WTC11 (cell line): ENCODE results near the gene KCTD16. TPM values are rescaled to one million over a fixed set of nuclear protein-coding genes. Genes with fewer than 3 reads are reported as not detected.
A peak's percentile ranks its signal among the peaks of the same experiment; 100 is the strongest.

Experiments used
- ATAC-seq: fragments of 200-7000 bp; cut with Tn5 transposase; 2 replicates; pipeline ENCODE4 v1.10.0; 2021; ENCODE audit warnings: mild to moderate bottlenecking, moderate library complexity
- CTCF ChIA-PET: fragments of 300-600 bp; sonication (Branson Sonifier 250); formaldehyde crosslinking; loops from one replicate; lab custom pipeline; 2021; ENCODE audit warnings: antibody characterized with exemption; lab: Charles Lee
- POLR2A ChIA-PET: fragments of 350-600 bp; sonication (Branson Sonifier 250); formaldehyde crosslinking; loops from one replicate; lab custom pipeline; 2021; ENCODE audit warnings: antibody characterized with exemption; lab: Charles Lee
- DNase-seq: peaks from one replicate; pipeline ENCODE4 v3.0.0; 2021; ENCODE audit warnings: low spot score
- H3K27ac Mint-ChIP-seq: 2 replicates; pipeline ENCODE4 v1.8.0; 2021; ENCODE audit warnings: mixed read lengths
- H3K27me3 Mint-ChIP-seq: 2 replicates; pipeline ENCODE4 v1.8.0; 2021; ENCODE audit warnings: low read depth, mild to moderate bottlenecking, moderate library complexity, mixed read lengths
- H3K36me3 Mint-ChIP-seq: 2 replicates; pipeline ENCODE4 v1.8.0; 2021; ENCODE audit warnings: mixed read lengths
- H3K4me1 Mint-ChIP-seq: 2 replicates; pipeline ENCODE4 v1.8.0; 2022; ENCODE audit warnings: mixed read lengths
- H3K4me3 Mint-ChIP-seq: 2 replicates; pipeline ENCODE4 v1.8.0; 2021; ENCODE audit warnings: mild to moderate bottlenecking, moderate library complexity, mixed read lengths
- H3K9me3 Mint-ChIP-seq: 2 replicates; pipeline ENCODE4 v1.8.0; 2021; ENCODE audit warnings: mixed read lengths
- ARID4B ChIP-seq: sonication (generic); formaldehyde crosslinking; IDR thresholded peaks from 2 replicates; pipeline ENCODE4 v1.8.0; 2023; ENCODE audit warnings: missing genetic modification reagents, mild to moderate bottlenecking, borderline replicate concordance
- CREB1 ChIP-seq: sonication (generic); formaldehyde crosslinking; IDR thresholded peaks from 2 replicates; pipeline ENCODE4 v1.8.0; 2023; ENCODE audit warnings: mild to moderate bottlenecking, missing genetic modification reagents
- EMX1 ChIP-seq: fragments of 250-450 bp; sonication (Bioruptor Pico); IDR thresholded peaks from 2 replicates; pipeline ENCODE4 v1.8.0; 2021; ENCODE audit warnings: mild to moderate bottlenecking
- FOXK1 ChIP-seq: sonication (generic); formaldehyde crosslinking; IDR thresholded peaks from 2 replicates; pipeline ENCODE4 v1.8.0; 2022; ENCODE audit warnings: mild to moderate bottlenecking, moderate library complexity, missing genetic modification reagents
- GRHL2 ChIP-seq: fragments of 250-450 bp; sonication (Bioruptor Pico); IDR thresholded peaks from 2 replicates; pipeline ENCODE4 v1.8.0; 2022; ENCODE audit warnings: mild to moderate bottlenecking, moderate library complexity; ENCODE audit not compliant: insufficient replicate concordance, severe bottlenecking
- HMGA2 ChIP-seq: fragments of 250-450 bp; sonication (Bioruptor Pico); IDR thresholded peaks from 2 replicates; pipeline ENCODE4 v1.4.0; 2021; ENCODE audit warnings: mild to moderate bottlenecking, moderate library complexity
- IRF2 ChIP-seq: sonication (generic); formaldehyde crosslinking; IDR thresholded peaks from 2 replicates; pipeline ENCODE4 v1.8.0; 2022; ENCODE audit warnings: low read depth, missing genetic modification reagents, borderline replicate concordance
- JUN ChIP-seq: sonication (generic); formaldehyde crosslinking; IDR thresholded peaks from 2 replicates; pipeline ENCODE4 v1.8.0; 2023; ENCODE audit warnings: mild to moderate bottlenecking, missing genetic modification reagents
- MXD4 ChIP-seq: fragments of 250-450 bp; sonication (Bioruptor Pico); IDR thresholded peaks from 2 replicates; pipeline ENCODE4 v1.8.0; 2021; ENCODE audit warnings: mild to moderate bottlenecking, moderate library complexity, borderline replicate concordance
- NFATC4 ChIP-seq: fragments of 250-450 bp; sonication (Bioruptor Pico); IDR thresholded peaks from 2 replicates; pipeline ENCODE4 v1.9.0; 2021; ENCODE audit warnings: mild to moderate bottlenecking
- NFE2L1 ChIP-seq: sonication (generic); formaldehyde crosslinking; IDR thresholded peaks from 2 replicates; pipeline ENCODE4 v1.8.1; 2023; ENCODE audit warnings: missing genetic modification reagents
- NFYB ChIP-seq: sonication (generic); formaldehyde crosslinking; conservative IDR thresholded peaks from 2 replicates; pipeline ENCODE4 v1.8.0; 2022; ENCODE audit warnings: low read depth, missing genetic modification reagents
- PREB ChIP-seq: sonication (generic); formaldehyde crosslinking; IDR thresholded peaks from 2 replicates; pipeline ENCODE4 v1.8.1; 2022; ENCODE audit warnings: mild to moderate bottlenecking, missing genetic modification reagents, moderate library complexity, borderline replicate concordance
- SMAD4 ChIP-seq: sonication (generic); formaldehyde crosslinking; IDR thresholded peaks from 2 replicates; pipeline ENCODE4 v1.8.0; 2022; ENCODE audit warnings: mild to moderate bottlenecking, missing genetic modification reagents
- TEAD1 ChIP-seq: sonication (generic); formaldehyde crosslinking; IDR thresholded peaks from 2 replicates; pipeline ENCODE4 v1.8.0; 2022; ENCODE audit warnings: mild to moderate bottlenecking, missing genetic modification reagents
- ZNF121 ChIP-seq: sonication (generic); formaldehyde crosslinking; IDR thresholded peaks from 2 replicates; pipeline ENCODE4 v1.8.0; 2023; ENCODE audit warnings: missing genetic modification reagents
- ZNF138 ChIP-seq: sonication (generic); formaldehyde crosslinking; conservative IDR thresholded peaks from 2 replicates; pipeline ENCODE4 v1.8.1; 2022; ENCODE audit warnings: mild to moderate bottlenecking, moderate library complexity, missing genetic modification reagents
- ZNF232 ChIP-seq: sonication (generic); formaldehyde crosslinking; IDR thresholded peaks from 2 replicates; pipeline ENCODE4 v1.8.0; 2022; ENCODE audit warnings: mild to moderate bottlenecking, missing genetic modification reagents
- ZNF396 ChIP-seq: fragments of 250-450 bp; sonication (Bioruptor Pico); IDR thresholded peaks from 2 replicates; pipeline ENCODE4 v1.8.0; 2021; ENCODE audit warnings: mild to moderate bottlenecking, moderate library complexity, borderline replicate concordance
- ZNF423 ChIP-seq: fragments of 250-450 bp; sonication (Bioruptor Pico); IDR thresholded peaks from 2 replicates; pipeline ENCODE4 v2.1.2; 2022; ENCODE audit warnings: mild to moderate bottlenecking, moderate library complexity
- ZNF671 ChIP-seq: fragments of 250-450 bp; sonication (Bioruptor Pico); IDR thresholded peaks from 2 replicates; pipeline ENCODE4 v1.8.0; 2021; ENCODE audit warnings: mild to moderate bottlenecking
- ZSCAN18 ChIP-seq: fragments of 250-450 bp; sonication (Bioruptor Pico); IDR thresholded peaks from 2 replicates; pipeline ENCODE4 v2.1.2; 2022; ENCODE audit warnings: mild to moderate bottlenecking, moderate library complexity
- total RNA-seq: library from RNA; stranded (reverse); gene quantifications from 3 replicates; pipeline ENCODE4 v1.2.3, GENCODE V29; 2021

Gene KCTD16
- total RNA-seq, 1 experiment from 2014 or later: 0.20 TPM

- TF ChIP-seq ZNF232 (CRISPR knock-in tag) (no peak), ARID4B (CRISPR knock-in tag) (no peak), TEAD1 (CRISPR knock-in tag) (no peak), NFE2L1 (CRISPR knock-in tag) (no peak), NFATC4 (CRISPR knock-in tag) (no peak), EMX1 (CRISPR knock-in tag) (no peak)
Observed at GRCh38 chr5:144295284-144295683, 124.6 kb downstream of the KCTD16 start (continued).

GRCh38 chr5:144297081-144297480, 126.4 kb downstream of the KCTD16 start:
- Mint-ChIP-seq H3K4me1 (peaks cover 50% of the 10 kb centered on the region), H3K9me3 (peaks cover 17% of the 10 kb centered on the region), H3K4me3 (no peak overlapping the region), H3K27me3 (no peaks in the 10 kb centered on the region), H3K36me3 (peaks cover 16% of the 10 kb centered on the region), H3K27ac (no peak overlapping the region)
- POLR2A ChIA-PET: no interaction called here
- ATAC-seq (no peak), DNase-seq (no peak)
- TF ChIP-seq ZNF671 (CRISPR knock-in tag): no peak
- no peak for TF ChIP-seq ZNF232 (CRISPR knock-in tag)
- TF ChIP-seq ZSCAN18 (CRISPR knock-in tag): no peak
- TF ChIP-seq SMAD4 (CRISPR knock-in tag): no peak
- no peak for TF ChIP-seq ZNF138
- no peak for TF ChIP-seq JUN (CRISPR knock-in tag)
- no peak for TF ChIP-seq MXD4 (CRISPR knock-in tag)
- no peak for TF ChIP-seq ZNF396 (CRISPR knock-in tag)
- TF ChIP-seq NFYB (CRISPR knock-in tag): no peak
- no peak for TF ChIP-seq PREB (CRISPR knock-in tag)
- no peak for TF ChIP-seq IRF2 (CRISPR knock-in tag)
- no peak for TF ChIP-seq CREB1 (CRISPR knock-in tag)
- no peak for TF ChIP-seq FOXK1 (CRISPR knock-in tag)
- TF ChIP-seq HMGA2 (CRISPR knock-in tag): no peak
- CTCF ChIA-PET: interaction anchor here (1.2 kb wide), 1 partner anchor 93 kb away, joined by 3 read pairs; no protein-coding TSS in a partner anchor

- Mint-ChIP-seq H3K27ac (peak overlapping the region; percentile 32), H3K4me1 (peaks cover 43% of the 10 kb centered on the region), H3K27me3 (no peaks in the 10 kb centered on the region), H3K4me3 (no peak overlapping the region), H3K9me3 (peaks cover 17% of the 10 kb centered on the region), H3K36me3 (peaks cover 16% of the 10 kb centered on the region)
- CTCF ChIA-PET: no interaction called here
- POLR2A ChIA-PET: no interaction called here
- TF ChIP-seq ZNF121 (CRISPR knock-in tag) (no peak), CREB1 (CRISPR knock-in tag) (no peak), ZNF423 (CRISPR knock-in tag) (0 out of 2 replicates have a peak, but pooled peaks have one; percentile 14), GRHL2 (CRISPR knock-in tag) (no peak)
- DNase-seq (no peak), ATAC-seq (peak; percentile 96)
Observed at GRCh38 chr5:144298658-144299057, 128.0 kb downstream of the KCTD16 start.
